Inferior parietal cortex (tissue), 1 donor: Measurements from ENCODE around the gene TEFM.
"Not testable (repeated sequence)": the region's sequence is repeated elsewhere in the genome, so short reads cannot be mapped to it uniquely, and the experiment has no call there.

Source experiments
- DNase-seq: peaks from one replicate; pipeline ENCODE4 v3.0.0-alpha.2; 2016; ENCODE audit errors: extremely low spot score

TEFM gene

DNA sequence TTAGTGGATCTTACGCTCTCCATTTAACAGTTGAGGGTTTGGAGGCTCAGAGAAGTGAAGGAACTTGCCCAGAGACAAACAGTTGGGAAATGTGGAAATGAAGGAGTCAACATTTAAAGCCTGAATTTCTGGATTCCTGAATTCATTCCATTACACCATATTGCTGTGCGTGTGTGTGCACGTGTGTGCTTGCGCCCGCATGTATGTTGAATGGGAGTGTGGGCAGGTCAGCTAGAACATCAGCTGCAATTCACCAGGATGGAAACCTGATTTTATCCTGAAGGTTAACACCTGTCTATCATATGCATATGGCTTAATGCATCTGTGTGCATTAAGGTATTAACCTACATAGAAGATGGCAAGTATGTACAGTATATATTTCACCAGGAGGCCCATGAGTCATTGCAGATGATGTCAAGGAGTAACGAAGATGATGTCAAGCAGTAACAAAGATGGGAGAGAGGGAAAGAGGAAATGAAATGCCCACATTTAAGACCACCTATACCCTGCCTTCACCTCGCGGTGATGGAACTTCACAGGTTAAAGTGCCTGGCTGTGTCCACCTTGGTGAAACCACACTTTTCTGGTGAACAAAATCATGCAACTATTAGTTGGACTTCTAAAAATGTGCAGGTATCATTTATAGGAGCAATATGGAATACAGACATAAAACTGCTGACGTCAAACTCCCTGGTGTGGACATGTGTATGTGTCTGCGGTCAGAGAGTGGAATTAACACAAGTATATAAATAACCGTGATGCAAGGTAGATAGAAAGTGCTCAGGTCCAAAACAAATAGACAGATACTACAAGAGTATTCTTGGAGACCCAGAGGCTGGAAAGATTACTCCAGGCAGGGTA, 14.9 kb upstream of the TEFM start:
- DNase-seq, result no peak

DNA sequence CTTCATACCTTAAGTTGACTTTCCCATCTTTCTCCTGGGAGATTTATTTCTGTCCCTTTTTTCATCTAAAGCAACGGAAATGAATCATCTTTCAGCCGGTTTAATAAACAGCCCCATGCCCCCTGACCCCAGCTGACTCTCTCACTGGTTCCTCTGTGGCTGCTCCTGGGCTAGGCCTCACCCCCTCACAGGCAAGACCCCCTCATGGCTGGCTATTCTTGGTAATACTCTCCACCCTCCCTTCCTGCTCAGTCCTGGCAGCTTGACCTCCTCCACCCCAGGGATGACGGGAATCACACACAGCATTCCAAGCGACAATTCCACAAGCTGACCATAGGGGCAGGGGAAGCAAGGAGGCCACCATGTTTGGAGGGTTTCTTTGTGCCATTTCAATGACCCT, 14.2 kb upstream of the TEFM start:
- no peak for DNase-seq

DNA sequence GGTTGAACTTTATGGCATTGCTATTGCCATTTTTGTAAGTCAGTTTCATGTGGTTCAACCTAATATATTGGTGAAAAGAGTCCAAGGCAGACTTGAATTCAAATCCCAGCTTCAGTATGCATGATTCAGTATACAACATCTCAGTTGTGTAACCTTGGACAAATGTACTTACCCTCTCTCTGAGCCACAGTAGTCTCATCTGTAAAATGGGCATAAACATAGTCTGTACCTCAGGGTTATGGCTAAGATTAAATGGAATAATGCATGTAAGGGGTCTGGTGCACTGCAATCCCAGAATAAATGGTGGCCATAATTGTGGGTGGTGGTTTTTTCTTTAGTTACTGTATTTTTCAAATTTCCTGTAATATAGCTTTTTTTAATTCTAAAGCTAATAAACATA, 11.0 kb upstream of the TEFM start:
- DNase-seq, result no peak

DNA sequence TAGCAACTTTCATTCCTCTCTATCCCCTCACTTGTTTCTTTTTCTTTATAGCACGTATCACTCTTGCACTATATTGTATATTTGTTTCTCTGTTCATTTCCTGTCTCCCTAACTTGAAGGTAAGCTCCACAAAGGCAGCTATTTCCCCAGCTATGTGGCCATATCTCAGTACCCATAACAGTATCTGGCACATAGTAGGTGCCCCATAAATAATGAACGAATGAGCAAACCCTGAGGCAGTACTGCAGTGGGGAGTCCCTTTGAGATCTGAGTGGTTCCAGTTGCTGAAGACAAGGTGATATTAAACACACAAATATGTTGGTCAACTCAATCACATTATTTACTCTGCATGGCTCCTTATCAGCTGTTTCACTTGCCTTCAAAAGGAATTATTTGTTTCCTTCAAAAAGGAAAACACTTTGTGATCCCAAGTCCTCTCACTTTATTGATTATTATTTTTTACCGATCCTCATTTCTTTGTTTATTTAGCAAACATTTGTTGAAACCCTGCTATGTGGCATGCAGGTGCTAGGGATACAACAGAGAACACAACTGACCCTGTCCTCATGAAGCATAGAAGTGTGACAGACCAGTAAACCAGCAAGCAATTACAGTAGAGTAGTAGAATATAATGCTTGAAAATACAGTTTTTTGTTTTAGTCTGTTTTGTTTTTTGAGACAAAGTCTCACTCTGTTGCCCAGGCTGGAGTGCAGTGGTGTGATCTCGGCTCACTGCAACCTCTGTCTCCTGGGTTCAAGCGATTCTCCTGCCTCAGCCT, 10.0 kb upstream of the TEFM start:
- DNase-seq, result no peak

DNA sequence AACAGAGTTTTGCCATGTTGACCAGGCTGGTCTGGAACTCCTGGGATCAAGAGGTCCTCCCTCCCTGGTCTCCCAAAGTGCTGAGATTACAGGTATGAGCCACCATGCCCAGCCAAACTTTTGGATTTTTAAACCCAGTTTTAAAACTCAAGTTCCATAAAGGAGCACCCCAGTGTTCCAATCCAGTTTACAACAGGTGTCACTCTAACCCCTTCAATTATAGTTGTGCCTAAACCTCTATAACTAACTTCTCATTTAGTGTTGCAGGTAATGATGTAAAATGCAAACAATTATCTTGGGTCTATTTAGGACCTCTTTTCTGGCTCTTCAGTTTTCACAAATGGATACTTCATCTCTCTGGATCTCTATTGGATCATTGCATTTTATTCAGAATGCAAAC, 7.9 kb upstream of the TEFM start:
- no peak for DNase-seq

DNA sequence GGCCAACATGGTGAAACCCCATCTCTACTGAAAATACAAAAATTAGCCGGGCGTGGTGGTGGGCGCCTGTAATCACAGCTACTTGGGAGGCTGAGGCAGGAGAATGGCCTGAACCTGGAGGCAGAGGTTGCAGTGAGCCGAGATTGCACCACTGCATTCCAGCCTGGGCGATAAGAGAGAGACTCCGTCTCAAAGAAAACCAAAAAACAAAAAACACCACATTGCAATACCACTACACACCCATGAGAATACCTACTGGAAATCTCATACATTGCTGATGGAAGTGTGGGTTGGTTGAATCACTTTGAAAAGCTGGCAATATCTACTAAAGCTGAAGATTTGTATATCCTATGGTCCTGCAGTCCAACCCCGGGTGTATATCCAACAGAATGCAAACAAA, 4.1 kb upstream of the TEFM start:
- not testable (repeated sequence) for DNase-seq

- DNase-seq, result no peak
Observed at GRCh38 chr17:30908717-30909420, 2.8 kb upstream of the TEFM start.

DNA sequence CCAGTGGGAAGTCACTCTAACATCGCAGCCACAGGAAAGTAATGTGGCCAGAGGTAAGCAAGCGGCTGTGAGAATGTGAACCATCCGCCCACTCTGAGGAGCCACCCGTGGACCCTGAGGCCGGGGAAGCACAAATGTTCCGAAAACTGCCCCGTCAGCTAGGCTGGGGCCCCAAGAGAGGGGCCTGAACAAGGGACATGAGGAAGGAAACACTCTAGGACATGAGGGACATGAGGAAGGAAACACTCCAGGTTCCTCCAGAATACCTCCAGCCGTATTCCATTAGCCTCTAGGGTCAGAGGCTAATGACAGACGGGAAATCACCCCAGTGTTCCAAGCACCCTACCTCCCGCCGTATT, 317 bp downstream of the TEFM start:
- DNase-seq, result no peak

DNA sequence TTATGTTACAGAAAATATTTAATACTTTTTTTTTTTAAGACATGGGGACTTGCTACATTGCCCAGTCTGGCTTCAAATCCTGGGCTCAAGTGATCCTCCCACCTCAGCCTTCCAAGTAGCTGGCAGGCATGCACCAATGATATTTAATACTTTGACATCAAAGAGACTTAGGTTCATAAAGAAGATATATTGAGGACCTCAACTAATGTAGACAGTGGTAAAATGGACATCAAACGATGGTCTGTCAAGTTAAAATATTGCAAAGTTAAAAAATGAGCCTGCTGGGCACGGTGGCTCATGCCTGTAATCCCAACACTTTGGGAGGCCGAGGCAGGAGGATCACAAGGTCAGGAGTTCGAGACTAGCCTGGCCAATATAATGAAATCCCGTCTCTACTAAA, 8.7 kb downstream of the TEFM start:
- DNase-seq, result no peak

DNA sequence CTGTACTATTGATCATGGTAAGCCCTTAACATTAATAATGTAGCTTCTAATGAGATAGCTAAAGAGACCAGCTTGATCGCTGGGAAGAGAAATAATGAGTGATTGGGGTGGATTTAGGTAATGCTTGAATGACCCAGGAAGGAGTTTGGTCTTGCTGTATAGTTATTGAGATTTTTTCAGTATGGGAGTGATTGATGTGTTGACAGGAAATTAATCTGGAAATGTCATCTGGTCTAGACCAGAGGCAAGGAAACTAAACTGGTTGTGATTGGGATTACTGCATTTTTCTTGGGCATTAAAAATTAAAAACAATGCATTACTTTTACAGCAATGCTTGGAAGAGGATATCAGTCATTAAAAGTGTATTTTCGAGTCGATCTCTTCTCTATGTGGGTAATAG, 11.8 kb downstream of the TEFM start:
- DNase-seq, result no peak

GRCh38 chr17:30886187-30886586, 19.9 kb downstream of the TEFM start:
- no peak for DNase-seq

DNA sequence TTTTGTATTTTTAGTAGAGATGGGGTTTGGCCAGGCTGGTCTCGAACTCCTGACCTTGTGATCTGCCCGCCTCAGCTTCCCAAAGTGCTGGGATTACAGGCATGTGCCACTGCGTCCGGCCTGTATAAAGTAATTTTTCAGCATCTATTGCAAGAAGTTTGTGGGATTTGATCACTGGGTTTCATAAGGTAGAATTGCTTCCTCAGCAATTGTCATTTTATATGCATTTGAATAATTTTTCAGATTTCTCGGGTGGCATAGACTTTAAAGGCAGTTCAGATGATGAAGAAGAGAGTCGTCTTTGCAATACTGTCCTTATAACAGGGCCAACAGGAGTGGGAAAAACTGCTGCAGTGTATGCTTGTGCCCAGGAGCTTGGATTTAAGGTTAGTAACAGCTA, 37.0 kb downstream of the TEFM start:
- no peak for DNase-seq

DNA sequence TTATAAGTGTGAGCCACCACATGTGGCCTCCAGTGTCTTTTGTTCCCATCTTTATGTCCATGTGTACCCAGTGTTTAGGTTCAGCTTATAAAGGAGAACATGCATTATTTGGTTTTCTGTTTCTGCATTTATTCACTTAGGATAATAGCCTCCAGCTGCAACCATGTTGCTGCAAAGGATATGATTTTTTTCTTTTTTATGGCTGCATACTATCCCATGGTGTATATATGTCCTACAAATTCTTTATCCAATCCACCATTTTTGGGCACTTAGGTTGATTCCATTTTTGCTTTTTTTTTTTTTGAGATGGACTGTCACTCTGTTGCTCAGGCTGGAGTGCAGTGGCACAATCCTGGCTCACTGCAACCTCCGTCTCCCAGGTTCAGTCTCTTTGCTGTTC, 41.4 kb downstream of the TEFM start:
- no peak for DNase-seq

GRCh38 chr17:30858556-30859250, 47.3 kb downstream of the TEFM start:
- DNase-seq, result no peak

DNA sequence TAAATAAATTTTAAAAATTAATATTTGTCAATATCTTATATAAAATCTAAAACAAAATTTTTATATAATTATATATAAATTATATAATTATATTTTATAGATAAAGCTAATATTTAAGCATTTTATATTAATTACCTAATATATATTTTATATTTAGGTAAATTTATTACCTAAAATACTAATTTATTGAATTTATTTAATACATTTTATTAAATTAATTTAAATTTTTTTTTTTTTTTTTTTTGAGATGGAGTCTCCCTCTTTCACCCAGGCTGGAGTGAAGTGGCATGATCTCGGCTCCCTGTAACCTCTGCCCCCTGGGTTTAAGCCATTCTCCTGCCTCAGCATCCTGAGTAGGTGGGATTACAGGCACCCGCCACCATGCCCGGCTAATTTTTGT, 51.9 kb downstream of the TEFM start:
- no peak for DNase-seq
